ENCODE data around the gene EFCC1.
"Not testable (repeated sequence)": the region's sequence is repeated elsewhere in the genome, so short reads cannot be mapped to it uniquely, and the experiment has no call there.

The EFCC1 gene

DNA sequence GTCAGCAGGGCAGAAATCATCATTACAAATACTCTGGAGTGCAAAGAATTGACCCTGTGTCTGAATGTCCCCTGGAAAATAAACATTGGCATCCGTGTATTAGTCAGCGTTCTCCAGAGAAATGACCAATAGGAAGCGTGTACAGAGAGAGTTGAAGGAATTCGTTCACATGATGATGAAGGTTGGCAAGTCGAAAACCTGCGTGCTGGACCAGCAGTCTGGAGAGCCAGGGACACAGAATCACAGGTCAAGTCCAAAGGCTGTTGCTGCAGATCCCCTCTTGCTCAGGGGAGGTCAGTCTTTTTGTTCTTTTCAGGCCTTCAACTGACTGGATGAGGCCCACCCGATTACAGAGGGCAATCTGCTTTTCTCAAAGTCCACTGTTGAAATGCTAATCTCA, 76.1 kb downstream of the EFCC1 start:
- no peak for DNase-seq (ENCODE audit: low spot score)

DNA sequence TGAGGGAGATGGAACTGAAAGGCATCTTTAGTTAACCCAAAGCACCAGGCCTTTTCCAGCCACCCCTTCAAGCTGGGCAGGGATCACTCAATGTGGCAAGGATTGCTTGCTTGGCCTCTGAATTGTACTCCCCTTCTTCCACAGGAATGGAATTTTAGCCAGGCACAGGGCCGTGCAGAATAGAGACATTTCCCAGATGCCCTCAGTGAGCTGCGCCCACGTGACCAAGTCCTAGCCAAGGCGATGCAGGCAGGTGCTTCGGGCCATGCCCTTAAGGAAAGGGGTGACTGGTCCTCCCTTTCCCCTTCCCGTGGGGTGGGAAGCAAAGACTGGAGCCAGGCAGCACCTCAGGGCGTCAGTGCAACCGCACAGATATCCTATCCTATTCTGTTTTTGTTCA, 77.4 kb downstream of the EFCC1 start:
- DNase-seq (ENCODE audit: low spot score), result no peak

DNA sequence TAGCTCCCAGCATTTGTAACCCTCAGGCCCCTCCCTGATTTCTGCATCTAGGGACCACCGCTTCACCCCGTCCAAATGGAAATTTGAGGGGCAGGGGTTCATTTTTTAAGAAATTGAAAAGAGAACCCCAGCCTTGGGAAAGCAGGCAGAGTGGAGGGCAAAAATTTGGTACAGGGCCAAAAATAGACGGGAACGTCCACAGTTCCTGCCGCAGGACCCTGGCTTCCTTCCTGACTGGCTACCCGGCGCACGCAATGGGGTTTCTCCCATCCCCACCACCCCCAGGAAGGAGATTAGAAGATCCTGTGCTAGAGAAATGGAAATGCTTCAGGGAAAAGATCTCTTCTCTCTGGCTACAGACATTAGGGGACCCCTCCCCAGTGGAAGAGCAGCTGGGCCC, 80.4 kb downstream of the EFCC1 start:
- no peak for DNase-seq (ENCODE audit: low spot score)

DNA sequence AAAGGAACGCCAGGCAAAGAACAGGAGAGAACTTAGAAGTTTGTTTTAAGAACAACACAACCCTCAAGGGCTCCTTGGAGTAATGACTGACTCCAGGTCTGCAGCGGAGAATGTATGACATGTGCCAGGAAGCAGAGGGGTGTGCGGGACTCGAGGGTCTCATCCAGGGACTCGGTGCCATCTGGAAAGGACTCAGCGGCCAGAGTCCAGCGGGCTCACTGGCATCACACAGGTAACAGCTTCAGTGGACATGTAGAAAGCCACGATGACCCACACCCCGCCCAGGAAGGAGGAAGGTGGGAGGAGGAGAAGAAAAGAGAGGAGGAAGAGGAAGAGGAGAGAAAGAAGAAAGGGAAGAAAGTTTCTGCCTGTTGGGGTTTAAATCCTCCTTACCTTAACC, 80.9 kb downstream of the EFCC1 start:
- no peak for DNase-seq (ENCODE audit: low spot score)

DNA sequence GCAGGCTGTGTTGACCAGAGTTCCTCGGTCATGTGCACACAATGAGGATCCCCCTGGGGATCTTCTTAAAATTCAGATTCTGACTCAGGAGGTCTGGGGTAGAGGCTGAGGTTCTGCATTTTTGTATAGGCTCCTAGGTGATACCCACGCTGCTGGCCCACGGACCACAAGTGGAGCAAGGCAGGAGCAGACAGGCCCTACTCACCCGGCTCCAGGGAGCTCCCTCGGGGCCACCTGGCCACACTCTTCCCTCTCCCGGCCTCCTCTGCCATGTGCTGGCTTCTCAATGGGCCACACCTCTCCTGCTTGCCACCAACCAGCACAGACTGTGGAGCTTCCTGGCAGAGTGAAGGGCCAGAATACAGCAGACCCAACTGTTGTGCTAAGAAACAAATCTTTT, 83.4 kb downstream of the EFCC1 start:
- DNase-seq (ENCODE audit: low spot score), result no peak

DNA sequence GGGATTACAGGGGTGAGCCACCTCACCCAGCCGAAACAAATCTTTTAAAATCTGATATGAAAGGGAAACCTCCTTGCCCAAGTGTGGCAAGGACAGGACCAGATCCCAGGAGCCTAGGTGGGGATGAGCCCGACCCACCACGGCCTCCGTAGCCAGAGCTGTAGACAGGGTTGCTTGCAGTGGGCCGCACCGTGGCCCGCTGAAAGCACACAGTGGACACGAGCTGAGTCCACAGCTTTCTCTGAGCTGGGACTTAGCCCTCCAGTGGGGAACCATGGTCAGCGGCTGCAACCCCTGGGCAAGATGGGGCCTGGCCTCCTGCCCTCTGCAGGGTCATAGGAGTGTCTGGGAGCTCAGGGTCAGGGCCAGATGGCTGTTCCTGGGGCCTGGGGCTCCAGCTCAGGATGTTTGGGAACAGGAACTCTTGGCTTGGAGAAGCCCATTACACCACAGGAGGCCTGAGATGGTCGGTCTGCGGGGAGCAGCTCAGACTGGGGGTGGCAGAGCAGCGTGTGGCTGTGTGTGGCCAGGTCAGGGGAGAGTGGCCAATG, 84.1 kb downstream of the EFCC1 start:
- DNase-seq (ENCODE audit: low spot score), result no peak

DNA sequence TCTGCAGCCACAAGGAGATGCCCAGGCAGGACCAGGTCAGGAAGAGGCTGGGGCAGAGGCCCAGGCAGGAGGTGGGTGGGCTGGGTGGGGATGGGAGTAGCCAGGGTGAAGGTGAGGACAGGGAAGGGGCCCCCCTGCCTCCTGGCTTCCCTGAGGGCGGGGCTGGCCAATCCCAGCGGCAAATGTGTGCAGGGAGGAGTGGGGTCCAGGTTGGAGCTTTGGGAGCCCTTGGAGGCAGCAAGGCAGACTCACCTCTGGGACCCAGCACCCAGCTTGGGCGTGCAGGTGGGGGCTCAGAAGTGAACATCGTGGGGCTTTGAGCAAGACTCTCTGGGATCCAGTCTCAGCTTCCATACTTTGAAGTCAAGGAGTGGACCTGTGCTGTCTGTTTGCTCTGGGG, 84.7 kb downstream of the EFCC1 start:
- DNase-seq (ENCODE audit: low spot score), result no peak

DNA sequence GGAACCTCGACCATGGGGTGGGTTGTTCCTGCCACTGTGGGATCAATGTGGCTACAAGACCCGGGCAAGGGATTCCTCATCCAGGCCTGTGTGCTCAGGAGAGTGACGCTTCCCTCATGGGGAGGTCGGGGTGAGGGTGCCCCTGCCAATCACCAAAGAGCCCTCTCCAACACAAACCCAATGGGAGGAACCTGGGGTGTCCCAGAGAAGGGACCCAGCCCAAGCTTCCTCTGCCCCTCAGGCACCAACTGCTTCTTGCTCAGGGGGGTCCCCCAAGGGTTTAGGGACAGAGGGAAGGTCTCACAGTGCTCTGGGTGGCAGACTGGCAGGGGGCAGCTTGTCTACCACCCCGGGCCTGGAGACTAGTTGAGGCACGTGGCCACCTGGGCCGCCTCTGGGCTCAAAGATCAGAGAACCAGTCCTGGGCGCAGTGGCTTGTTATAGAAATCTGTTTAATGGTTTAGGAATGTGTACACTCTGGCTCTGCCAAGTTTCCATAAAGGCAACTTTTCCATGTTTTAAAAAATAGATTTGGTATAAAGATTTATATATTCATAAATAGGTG, 86.1 kb downstream of the EFCC1 start:
- no peak for DNase-seq (ENCODE audit: low spot score)

DNA sequence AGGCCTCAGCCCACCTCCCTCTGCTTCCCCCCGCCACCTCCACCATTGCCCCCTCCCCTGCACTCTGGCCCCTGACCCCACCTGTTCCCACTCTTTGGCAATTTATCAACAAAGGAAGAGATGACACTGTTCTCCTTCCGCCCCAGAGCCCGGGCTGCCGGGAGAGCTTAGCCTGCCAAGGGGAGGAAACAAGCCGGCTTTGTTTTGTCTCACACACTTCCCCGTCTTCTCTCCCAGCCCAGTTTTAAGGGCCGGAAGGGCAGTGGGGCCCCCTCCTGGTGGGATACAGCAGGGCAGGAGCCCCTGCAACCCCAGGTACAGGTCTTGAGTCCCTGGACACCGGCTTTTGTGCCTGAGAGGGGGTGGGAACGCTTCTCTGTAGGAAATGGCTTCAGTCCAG, 86.8 kb downstream of the EFCC1 start:
- DNase-seq (ENCODE audit: low spot score), result not testable (repeated sequence)

DNA sequence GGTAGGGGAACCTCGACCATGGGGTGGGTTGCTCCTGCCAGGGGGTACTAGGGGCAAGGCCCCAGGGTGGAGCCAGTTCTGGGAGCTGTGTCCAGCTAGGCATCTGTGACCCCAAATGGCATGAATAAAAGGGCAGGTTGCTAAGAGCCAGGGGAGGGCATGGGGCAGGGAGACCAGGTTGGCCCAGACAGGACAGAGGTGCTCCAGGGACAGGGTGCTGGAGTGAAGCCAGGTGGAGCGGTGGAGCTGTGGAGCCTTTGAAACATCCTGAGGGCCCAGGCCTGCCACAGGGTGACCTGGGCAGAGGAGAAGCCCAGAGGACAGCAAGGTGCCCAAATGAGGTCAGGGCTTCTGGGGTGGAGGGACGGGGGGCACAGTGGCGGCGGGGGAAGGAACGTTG, 87.2 kb downstream of the EFCC1 start:
- not testable (repeated sequence) for DNase-seq (ENCODE audit: low spot score)

Data from LoVo (cell line).